ENCODE measurements around the gene CPN2. TPM values are rescaled to one million over a fixed set of nuclear protein-coding genes. Genes with fewer than 3 reads are reported as not detected.

Gene CPN2
- total RNA-seq, 1 experiment from 2014 or later = 0.09 TPM

GRCh38 chr3:194320100-194320499 is 31.0 kb downstream of the CPN2 start:
- DNase-seq (ENCODE audit: low spot score) = no peak
- H3K36me3 Mint-ChIP-seq = peaks cover 35% of the 10 kb centered on the region
- no peak overlapping the region for H3K4me3 Mint-ChIP-seq
- ChIA-PET POLR2A (no interaction called here), CTCF (no interaction called here)
- peaks cover 11% of the 10 kb centered on the region for H3K4me1 Mint-ChIP-seq
- peaks cover 38% of the 10 kb centered on the region for H3K27me3 Mint-ChIP-seq (ENCODE audit: low read depth)
- no peak overlapping the region for H3K27ac Mint-ChIP-seq
- TF ChIP-seq, protein P1, sequence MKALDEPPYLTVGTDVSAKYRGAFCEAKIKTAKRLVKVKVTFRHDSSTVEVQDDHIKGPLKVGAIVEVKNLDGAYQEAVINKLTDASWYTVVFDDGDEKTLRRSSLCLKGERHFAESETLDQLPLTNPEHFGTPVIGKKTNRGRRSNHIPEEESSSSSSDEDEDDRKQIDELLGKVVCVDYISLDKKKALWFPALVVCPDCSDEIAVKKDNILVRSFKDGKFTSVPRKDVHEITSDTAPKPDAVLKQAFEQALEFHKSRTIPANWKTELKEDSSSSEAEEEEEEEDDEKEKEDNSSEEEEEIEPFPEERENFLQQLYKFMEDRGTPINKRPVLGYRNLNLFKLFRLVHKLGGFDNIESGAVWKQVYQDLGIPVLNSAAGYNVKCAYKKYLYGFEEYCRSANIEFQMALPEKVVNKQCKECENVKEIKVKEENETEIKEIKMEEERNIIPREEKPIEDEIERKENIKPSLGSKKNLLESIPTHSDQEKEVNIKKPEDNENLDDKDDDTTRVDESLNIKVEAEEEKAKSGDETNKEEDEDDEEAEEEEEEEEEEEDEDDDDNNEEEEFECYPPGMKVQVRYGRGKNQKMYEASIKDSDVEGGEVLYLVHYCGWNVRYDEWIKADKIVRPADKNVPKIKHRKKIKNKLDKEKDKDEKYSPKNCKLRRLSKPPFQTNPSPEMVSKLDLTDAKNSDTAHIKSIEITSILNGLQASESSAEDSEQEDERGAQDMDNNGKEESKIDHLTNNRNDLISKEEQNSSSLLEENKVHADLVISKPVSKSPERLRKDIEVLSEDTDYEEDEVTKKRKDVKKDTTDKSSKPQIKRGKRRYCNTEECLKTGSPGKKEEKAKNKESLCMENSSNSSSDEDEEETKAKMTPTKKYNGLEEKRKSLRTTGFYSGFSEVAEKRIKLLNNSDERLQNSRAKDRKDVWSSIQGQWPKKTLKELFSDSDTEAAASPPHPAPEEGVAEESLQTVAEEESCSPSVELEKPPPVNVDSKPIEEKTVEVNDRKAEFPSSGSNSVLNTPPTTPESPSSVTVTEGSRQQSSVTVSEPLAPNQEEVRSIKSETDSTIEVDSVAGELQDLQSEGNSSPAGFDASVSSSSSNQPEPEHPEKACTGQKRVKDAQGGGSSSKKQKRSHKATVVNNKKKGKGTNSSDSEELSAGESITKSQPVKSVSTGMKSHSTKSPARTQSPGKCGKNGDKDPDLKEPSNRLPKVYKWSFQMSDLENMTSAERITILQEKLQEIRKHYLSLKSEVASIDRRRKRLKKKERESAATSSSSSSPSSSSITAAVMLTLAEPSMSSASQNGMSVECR (CRISPR knock-in tag; IDR thresholded peaks at IDR 0.05; ENCODE audit: borderline replicate concordance) = no peak
- TF ChIP-seq HMGA2 (CRISPR knock-in tag; IDR thresholded peaks at IDR 0.05) (no peak), NFATC4 (CRISPR knock-in tag; IDR thresholded peaks at IDR 0.05) (no peak), PRRX2 (CRISPR knock-in tag; IDR thresholded peaks at IDR 0.05) (no peak), ZNF512 (CRISPR knock-in tag; IDR thresholded peaks at IDR 0.05; ENCODE audit: borderline replicate concordance) (no peak)
- TF ChIP-seq, protein P2, sequence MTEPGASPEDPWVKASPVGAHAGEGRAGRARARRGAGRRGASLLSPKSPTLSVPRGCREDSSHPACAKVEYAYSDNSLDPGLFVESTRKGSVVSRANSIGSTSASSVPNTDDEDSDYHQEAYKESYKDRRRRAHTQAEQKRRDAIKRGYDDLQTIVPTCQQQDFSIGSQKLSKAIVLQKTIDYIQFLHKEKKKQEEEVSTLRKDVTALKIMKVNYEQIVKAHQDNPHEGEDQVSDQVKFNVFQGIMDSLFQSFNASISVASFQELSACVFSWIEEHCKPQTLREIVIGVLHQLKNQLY (CRISPR knock-in tag; IDR thresholded peaks at IDR 0.05) = no peak
- no peak for ATAC-seq
- H3K9me3 Mint-ChIP-seq = peaks cover 41% of the 10 kb centered on the region

GRCh38 chr3:194318511-194319161 is 32.5 kb downstream of the CPN2 start:
- CTCF ChIA-PET = no interaction called here
- ATAC-seq = no peak

More at GRCh38 chr3:194318511-194319161, 32.5 kb downstream of the CPN2 start:
- H3K4me3 Mint-ChIP-seq = no peak overlapping the region
- TF ChIP-seq, protein P3, sequence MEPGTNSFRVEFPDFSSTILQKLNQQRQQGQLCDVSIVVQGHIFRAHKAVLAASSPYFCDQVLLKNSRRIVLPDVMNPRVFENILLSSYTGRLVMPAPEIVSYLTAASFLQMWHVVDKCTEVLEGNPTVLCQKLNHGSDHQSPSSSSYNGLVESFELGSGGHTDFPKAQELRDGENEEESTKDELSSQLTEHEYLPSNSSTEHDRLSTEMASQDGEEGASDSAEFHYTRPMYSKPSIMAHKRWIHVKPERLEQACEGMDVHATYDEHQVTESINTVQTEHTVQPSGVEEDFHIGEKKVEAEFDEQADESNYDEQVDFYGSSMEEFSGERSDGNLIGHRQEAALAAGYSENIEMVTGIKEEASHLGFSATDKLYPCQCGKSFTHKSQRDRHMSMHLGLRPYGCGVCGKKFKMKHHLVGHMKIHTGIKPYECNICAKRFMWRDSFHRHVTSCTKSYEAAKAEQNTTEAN (CRISPR knock-in tag; IDR thresholded peaks at IDR 0.05) = no peak
- TF ChIP-seq STAT6 (CRISPR knock-in tag; conservative IDR thresholded peaks at IDR 0.05; ENCODE audit: low read depth) (no peak), JAZF1 (CRISPR knock-in tag; IDR thresholded peaks at IDR 0.05) (no peak)
- TF ChIP-seq, protein P4, sequence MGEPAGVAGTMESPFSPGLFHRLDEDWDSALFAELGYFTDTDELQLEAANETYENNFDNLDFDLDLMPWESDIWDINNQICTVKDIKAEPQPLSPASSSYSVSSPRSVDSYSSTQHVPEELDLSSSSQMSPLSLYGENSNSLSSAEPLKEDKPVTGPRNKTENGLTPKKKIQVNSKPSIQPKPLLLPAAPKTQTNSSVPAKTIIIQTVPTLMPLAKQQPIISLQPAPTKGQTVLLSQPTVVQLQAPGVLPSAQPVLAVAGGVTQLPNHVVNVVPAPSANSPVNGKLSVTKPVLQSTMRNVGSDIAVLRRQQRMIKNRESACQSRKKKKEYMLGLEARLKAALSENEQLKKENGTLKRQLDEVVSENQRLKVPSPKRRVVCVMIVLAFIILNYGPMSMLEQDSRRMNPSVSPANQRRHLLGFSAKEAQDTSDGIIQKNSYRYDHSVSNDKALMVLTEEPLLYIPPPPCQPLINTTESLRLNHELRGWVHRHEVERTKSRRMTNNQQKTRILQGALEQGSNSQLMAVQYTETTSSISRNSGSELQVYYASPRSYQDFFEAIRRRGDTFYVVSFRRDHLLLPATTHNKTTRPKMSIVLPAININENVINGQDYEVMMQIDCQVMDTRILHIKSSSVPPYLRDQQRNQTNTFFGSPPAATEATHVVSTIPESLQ (CRISPR knock-in tag; IDR thresholded peaks at IDR 0.05) = no peak
- POLR2A ChIA-PET = no interaction called here
- H3K9me3 Mint-ChIP-seq = peaks cover 40% of the 10 kb centered on the region
- H3K27ac Mint-ChIP-seq = no peak overlapping the region
- peaks cover 21% of the 10 kb centered on the region for H3K4me1 Mint-ChIP-seq
- peaks cover 42% of the 10 kb centered on the region for H3K27me3 Mint-ChIP-seq (ENCODE audit: low read depth)
- H3K36me3 Mint-ChIP-seq = peaks cover 35% of the 10 kb centered on the region
- DNase-seq (ENCODE audit: low spot score) = no peak

All from WTC11 (cell line).